MG63 (cell line): Measurements from ENCODE around the gene NRTN. TPM values are rescaled to one million over a fixed set of nuclear protein-coding genes. Genes with fewer than 3 reads are reported as not detected.
A peak's percentile ranks its signal among the peaks of the same experiment; 100 is the strongest.
"Not testable (repeated sequence)": the region's sequence is repeated elsewhere in the genome, so short reads cannot be mapped to it uniquely, and the experiment has no call there.

ENCODE experiments used
- DNase-seq: peaks from one replicate; pipeline ENCODE4 v3.0.0-alpha.2; 2020
- H3K27me3 ChIP-seq: fragments of 250-450 bp; sonication (Bioruptor Pico); 2 replicates; pipeline ENCODE4 v1.5.1; 2020; ENCODE audit warnings: mild to moderate bottlenecking, moderate library complexity
- H3K36me3 ChIP-seq: fragments of 250-450 bp; sonication (Bioruptor Pico); 2 replicates; pipeline ENCODE4 v1.5.1; 2020; ENCODE audit warnings: mild to moderate bottlenecking, moderate library complexity
- H3K4me3 ChIP-seq: fragments of 250-450 bp; sonication (Bioruptor Pico); 2 replicates; pipeline ENCODE4 v1.5.1; 2020; ENCODE audit warnings: mild to moderate bottlenecking, moderate library complexity
- H3K9me3 ChIP-seq: fragments of 250-450 bp; sonication (Bioruptor Pico); 2 replicates; pipeline ENCODE4 v1.5.1; 2020; ENCODE audit warnings: mild to moderate bottlenecking, moderate library complexity
- total RNA-seq: library from RNA; depleted of rRNA; stranded (reverse); fragments of >200 nt; shearing (Covaris generic); gene quantifications from 2 replicates; pipeline ENCODE4 v1.2.3, GENCODE V29; 2014; ENCODE audit warnings: low replicate concordance

The NRTN gene
- total RNA-seq, 1 experiment from 2014 or later: 1.4 TPM

GRCh38 chr19:5839065-5840017, 34.5 kb downstream of the NRTN start, which contains the start of gene FUT6:
Gene FUT6 (minus strand): TSS chr19:5839702. CDS start chr19:5832567, 7,135 bp downstream.
- Histone ChIP-seq H3K36me3 (no peaks in the 10 kb centered on the region), H3K4me3 (no peak within 1 kb of the TSS), H3K27me3 (no peaks in the 10 kb centered on the region), H3K9me3 (no peaks in the 10 kb centered on the region)
- no peak for DNase-seq

GRCh38 chr19:5841735-5842111, 36.9 kb downstream of the NRTN start:
- not testable (repeated sequence) for H3K27me3 ChIP-seq, DNase-seq, H3K36me3 ChIP-seq, H3K9me3 ChIP-seq, H3K4me3 ChIP-seq

- Histone ChIP-seq H3K36me3 (no peaks in the 10 kb centered on the region), H3K4me3 (no peak overlapping the region), H3K9me3 (no peaks in the 10 kb centered on the region), H3K27me3 (no peaks in the 10 kb centered on the region)
- DNase-seq: no peak
Measured at GRCh38 chr19:5843295-5843927, 38.5 kb downstream of the NRTN start.

- no peaks in the 10 kb centered on the region for H3K36me3 ChIP-seq
- no peaks in the 10 kb centered on the region for H3K9me3 ChIP-seq
- H3K4me3 ChIP-seq: no peak overlapping the region
- H3K27me3 ChIP-seq: no peaks in the 10 kb centered on the region
- DNase-seq: no peak
Measured at GRCh38 chr19:5844456-5845433, 39.9 kb downstream of the NRTN start.

GRCh38 chr19:5847846-5848245, 43.0 kb downstream of the NRTN start:
- not testable (repeated sequence) for H3K27me3 ChIP-seq, H3K9me3 ChIP-seq, H3K36me3 ChIP-seq, DNase-seq, H3K4me3 ChIP-seq

- H3K27me3 ChIP-seq, H3K4me3 ChIP-seq, H3K9me3 ChIP-seq, DNase-seq, H3K36me3 ChIP-seq: not testable (repeated sequence)
Measured at GRCh38 chr19:5848621-5849020, 43.8 kb downstream of the NRTN start.

- DNase-seq: no peak
- no peaks in the 10 kb centered on the region for H3K36me3 ChIP-seq
- no peaks in the 10 kb centered on the region for H3K27me3 ChIP-seq
- no peaks in the 10 kb centered on the region for H3K9me3 ChIP-seq
- H3K4me3 ChIP-seq: no peak overlapping the region
Measured at GRCh38 chr19:5850189-5850588, 45.3 kb downstream of the NRTN start.

- no peaks in the 10 kb centered on the region for H3K27me3 ChIP-seq
- H3K4me3 ChIP-seq: no peak overlapping the region
- H3K9me3 ChIP-seq: no peaks in the 10 kb centered on the region
- DNase-seq: peak; percentile 59
- H3K36me3 ChIP-seq: no peaks in the 10 kb centered on the region
Measured at GRCh38 chr19:5850743-5851293, 46.0 kb downstream of the NRTN start.

- H3K4me3 ChIP-seq: no peak within 1 kb of the TSS
- H3K9me3 ChIP-seq: no peaks in the 10 kb centered on the region
- DNase-seq: no peak
- H3K27me3 ChIP-seq: no peaks in the 10 kb centered on the region
- no peaks in the 10 kb centered on the region for H3K36me3 ChIP-seq
Measured at GRCh38 chr19:5851302-5851701, 46.4 kb downstream of the NRTN start, which contains the start of gene FUT3. Gene FUT3 (minus strand): TSS chr19:5851449.

GRCh38 chr19:5854121-5854520, 49.3 kb downstream of the NRTN start:
- not testable (repeated sequence) for H3K9me3 ChIP-seq, H3K4me3 ChIP-seq, H3K36me3 ChIP-seq, H3K27me3 ChIP-seq, DNase-seq

GRCh38 chr19:5855151-5855550, 50.3 kb downstream of the NRTN start:
- not testable (repeated sequence) for H3K4me3 ChIP-seq, H3K36me3 ChIP-seq, H3K27me3 ChIP-seq, DNase-seq, H3K9me3 ChIP-seq

- Histone ChIP-seq H3K36me3 (no peaks in the 10 kb centered on the region), H3K4me3 (no peak overlapping the region), H3K9me3 (no peaks in the 10 kb centered on the region), H3K27me3 (no peaks in the 10 kb centered on the region)
- no peak for DNase-seq
Measured at GRCh38 chr19:5857203-5858081, 52.6 kb downstream of the NRTN start.

GRCh38 chr19:5863030-5863665, 58.3 kb downstream of the NRTN start:
- Histone ChIP-seq H3K4me3 (no peak overlapping the region), H3K9me3 (no peaks in the 10 kb centered on the region), H3K36me3 (no peaks in the 10 kb centered on the region), H3K27me3 (no peaks in the 10 kb centered on the region)
- DNase-seq: no peak

- H3K27me3 ChIP-seq: no peaks in the 10 kb centered on the region
- H3K4me3 ChIP-seq: no peak overlapping the region
- no peaks in the 10 kb centered on the region for H3K36me3 ChIP-seq
- H3K9me3 ChIP-seq: no peaks in the 10 kb centered on the region
- no peak for DNase-seq
Measured at GRCh38 chr19:5864013-5864720, 59.3 kb downstream of the NRTN start.
